DMS153 (cell line): ENCODE data around the gene STAMBPL1.
"Not testable (repeated sequence)": the region's sequence is repeated elsewhere in the genome, so short reads cannot be mapped to it uniquely, and the experiment has no call there.

Source experiments
- DNase-seq: peaks from one replicate; lab custom pipeline; 2025; lab: John Stamatoyannopoulos, UW

Gene STAMBPL1

GRCh38 chr10:88857831-88858230 is 22.2 kb upstream of the STAMBPL1 start:
- no peak for DNase-seq

- DNase-seq = no peak
Measured at GRCh38 chr10:88858491-88858890, 21.6 kb upstream of the STAMBPL1 start.

- no peak for DNase-seq
Measured at GRCh38 chr10:88861036-88861435, 19.0 kb upstream of the STAMBPL1 start.

DNA sequence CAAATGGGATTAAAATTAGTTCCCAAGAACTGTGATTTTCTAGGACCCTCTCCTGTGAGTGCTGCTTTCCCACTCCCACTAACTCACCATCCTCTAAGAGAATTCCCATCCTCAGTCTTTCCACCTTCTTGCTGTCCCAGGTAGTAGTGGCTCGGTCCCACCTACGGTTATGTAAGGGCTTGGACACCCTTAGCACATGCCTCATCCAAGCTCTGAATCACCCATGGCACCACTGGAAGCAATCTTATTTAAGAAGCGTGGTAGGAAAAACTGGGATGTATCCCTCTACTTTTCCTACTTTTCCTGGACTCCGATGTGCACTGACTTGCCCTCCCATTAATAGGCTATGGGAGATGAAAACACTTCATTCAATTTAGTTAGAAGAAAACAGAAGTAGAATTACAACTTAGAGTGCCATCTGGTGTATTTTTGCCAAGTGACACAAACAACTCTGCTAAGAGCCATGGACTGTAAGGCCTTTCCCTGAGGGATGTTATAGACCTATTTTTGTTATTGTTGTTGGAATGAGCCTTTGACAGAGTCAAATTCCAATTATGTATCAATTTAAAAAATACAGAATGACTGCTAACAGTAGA is 14.7 kb upstream of the STAMBPL1 start:
- no peak for DNase-seq

DNA sequence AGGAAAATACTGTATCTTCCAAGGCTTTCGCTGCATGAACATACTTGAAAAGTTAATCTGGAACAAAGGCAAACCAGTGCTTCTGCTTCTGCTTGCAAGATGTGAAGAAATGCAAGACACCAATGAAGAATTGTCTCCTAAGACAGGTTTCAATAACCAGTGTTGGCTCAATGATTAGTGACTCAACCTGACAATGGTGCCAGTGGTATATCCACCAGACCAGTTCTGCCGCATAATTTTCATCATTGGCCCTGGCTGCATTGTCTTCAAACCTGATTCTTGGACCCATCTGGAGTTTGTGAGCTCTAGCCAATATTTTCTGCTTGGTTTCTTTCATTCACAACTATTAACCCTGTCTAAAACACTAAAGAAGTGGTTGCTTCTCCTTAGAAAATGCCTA is 13.6 kb upstream of the STAMBPL1 start:
- no peak for DNase-seq

GRCh38 chr10:88870089-88870488 is 10.0 kb upstream of the STAMBPL1 start:
- DNase-seq = no peak

GRCh38 chr10:88873757-88874156 is 6.3 kb upstream of the STAMBPL1 start:
- no peak for DNase-seq

DNA sequence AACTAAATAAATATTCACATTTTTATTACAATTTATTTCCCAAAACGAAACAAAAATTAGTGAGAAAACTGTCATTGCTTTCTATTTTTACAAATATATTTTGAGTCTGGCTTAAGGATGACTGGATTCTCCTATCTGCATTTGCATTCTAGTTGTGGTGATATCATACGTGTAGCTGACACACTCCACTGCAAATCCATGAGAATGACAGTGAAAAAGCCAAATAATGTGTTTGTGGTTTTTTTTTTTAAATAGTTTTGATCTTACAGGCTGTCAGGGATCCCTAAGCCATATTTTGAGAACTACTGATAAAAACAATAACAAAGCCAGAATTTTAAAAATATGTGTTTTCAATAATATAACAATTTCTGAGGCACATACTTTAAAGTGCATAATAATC is 5.8 kb upstream of the STAMBPL1 start:
- no peak for DNase-seq

DNA sequence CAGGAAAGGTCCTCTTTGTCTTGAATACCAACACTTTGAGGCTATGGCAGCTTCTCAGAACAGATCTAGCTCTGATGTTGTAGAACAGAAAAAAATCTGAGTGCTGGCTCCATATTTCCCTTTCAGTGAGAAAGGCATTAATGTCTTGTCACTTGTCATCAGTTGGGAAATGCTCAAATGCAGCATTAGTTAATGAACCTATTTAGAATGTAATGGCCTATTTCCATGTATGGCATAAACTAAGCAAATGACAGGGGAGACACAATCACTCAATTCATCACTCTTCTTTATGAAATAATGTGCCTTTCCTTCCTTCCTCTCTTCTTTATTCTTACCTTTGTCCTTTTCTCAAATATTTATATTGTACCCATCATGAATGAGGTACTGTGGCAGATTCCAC is 5.0 kb upstream of the STAMBPL1 start:
- DNase-seq = no peak

DNA sequence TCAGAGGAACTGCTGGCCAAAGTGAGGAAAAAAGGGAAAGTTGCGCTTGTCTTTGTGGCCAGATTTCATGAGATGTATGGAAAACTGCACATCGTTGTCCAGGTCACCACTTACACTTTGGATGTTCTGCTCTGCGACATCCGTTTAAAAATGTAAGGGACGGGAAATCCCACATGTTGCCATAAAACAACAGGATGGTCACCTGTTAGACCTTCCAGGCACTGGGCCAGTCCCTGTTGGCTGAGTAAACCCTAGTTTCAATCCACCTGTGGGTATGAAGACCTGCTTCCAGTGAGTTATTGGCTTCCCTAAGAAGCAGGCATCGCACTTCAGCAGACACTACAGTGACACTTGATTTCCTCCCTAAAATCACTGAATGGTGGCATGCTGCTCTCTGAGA is 2.7 kb upstream of the STAMBPL1 start:
- DNase-seq = no peak

- DNase-seq = peak; percentile 67
Measured at GRCh38 chr10:88880282-88881076, 434 bp downstream of the STAMBPL1 start.

- DNase-seq = no peak
Measured at GRCh38 chr10:88881320-88881719, 1.3 kb downstream of the STAMBPL1 start.

DNA sequence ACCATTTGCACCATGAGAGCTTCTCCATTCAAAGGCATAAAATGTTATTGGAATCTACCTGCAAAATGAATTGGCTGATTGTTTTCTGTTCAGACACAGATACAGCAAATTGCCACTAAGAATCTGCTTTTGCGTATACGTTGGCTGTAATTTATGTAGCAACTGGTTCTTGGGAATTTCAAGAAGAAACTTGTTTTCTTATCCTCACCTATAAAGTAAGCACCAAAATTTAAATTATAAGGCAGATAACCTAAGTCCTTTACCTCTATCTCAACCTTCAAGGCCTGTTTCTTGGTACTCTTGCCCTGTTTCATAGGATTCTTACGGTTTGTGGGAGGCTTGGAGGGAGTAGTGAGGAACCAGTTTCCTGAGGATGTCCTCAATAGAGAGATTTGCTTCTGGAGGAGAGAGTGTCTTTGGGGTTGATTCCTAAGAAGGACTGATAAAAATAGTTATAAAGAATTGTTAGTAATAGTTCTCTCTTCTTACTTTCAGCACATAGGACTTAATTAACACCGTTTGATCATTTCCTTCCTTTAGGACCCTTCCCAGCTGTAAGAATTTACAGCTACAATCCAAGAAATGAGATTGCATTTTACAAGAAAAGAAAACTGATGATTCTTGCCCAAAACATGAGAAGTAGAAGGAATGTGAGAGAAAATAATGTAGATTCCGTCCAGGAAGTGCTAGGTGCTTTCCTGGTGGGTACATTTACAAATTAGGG is 2.0 kb downstream of the STAMBPL1 start:
- no peak for DNase-seq

GRCh38 chr10:88882646-88883447 is 2.8 kb downstream of the STAMBPL1 start:
- not testable (repeated sequence) for DNase-seq

DNA sequence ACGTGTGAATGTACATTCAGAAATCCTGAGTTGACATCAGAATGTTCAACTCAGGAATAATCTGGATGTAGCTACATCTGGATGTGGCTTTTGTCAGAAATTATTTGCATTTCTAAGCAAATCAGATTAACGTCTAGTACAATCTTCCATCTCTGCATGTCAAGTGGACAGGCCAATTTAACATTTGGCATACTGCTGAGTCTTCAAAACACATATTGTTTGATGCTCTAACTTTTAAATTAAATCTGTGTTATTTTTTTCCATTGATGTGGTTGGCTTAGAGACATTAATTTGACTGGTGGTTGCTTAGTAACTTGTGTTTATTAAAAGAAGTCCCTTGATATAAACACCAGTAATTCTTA is 3.4 kb downstream of the STAMBPL1 start:
- DNase-seq = no peak

DNA sequence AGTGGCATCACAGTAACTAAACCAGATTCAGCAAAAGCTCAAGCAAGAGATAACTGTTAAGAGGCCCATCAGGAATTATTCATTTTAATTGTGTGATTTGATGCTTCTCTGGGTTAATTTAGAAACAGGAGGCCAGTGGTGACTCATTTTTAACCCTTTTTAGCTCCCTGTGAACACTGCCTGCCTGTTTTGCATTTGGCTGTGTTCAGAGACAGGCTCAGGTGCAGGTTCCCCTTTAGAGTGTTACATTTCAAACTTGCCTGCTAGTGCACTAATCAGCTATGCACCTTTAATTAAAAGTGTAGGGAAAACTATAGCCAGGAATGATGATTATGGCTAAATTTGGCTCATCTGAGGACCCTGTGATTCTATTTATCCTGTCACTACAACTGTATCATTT is 6.5 kb downstream of the STAMBPL1 start:
- DNase-seq = no peak

- no peak for DNase-seq
Measured at GRCh38 chr10:88888810-88889445, 8.9 kb downstream of the STAMBPL1 start.

DNA sequence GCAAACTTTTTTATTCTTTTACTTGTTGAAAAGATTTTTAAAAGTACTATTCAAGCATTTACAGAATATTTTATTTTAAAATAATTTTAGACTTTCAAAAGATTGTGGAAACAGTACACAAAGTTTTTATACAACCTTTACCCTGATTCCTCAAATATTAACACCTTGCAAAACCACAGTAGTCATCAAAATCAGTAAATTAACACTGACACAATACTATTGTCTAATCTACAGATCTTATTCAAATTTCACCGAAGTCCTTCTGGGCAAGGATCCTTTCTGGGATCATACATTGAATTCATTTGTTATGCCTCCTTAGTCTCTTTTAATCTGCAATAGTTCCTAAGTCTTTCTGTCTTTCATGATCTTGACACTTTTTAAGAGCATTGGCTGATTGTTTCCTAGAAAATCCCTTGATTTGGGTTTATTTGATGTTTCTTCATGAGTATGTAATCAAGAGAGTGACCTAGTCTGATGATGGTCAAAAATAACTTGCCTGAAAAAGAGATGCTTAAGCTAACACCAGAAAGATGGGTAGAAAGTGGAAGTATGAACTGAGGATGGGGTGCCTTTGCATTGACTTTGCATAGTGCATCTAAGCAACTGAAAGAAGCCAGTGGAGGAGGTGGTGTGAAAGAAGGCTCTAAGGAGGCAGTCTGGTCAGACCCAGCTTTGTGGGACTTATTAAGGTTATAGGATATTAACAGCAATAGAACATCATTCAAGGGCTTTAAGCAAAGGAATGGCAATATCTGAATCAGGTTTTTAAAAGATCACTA is 9.7 kb downstream of the STAMBPL1 start:
- DNase-seq = no peak

- DNase-seq = no peak
Measured at GRCh38 chr10:88890681-88891381, 10.8 kb downstream of the STAMBPL1 start.

GRCh38 chr10:88892222-88892967 is 12.3 kb downstream of the STAMBPL1 start:
- DNase-seq = no peak
